Left lobe of liver (tissue), 2 donors: ENCODE measurements around the gene CCDC12. TPM values are rescaled to one million over a fixed set of nuclear protein-coding genes. Genes with fewer than 3 reads are reported as not detected.
A peak's percentile ranks its signal among the peaks of the same experiment; 100 is the strongest.

Experiments
- ATAC-seq: fragments of 200-7000 bp; cut with Tn5 transposase; one replicate; pipeline ENCODE4 v1.9.1; 2020; ENCODE audit warnings: mild to moderate bottlenecking, moderate library complexity
- DNase-seq: peaks from one replicate; pipeline ENCODE4 v3.0.0-alpha.2; 2020; ENCODE audit warnings: low spot score
- total RNA-seq: library from RNA; stranded (reverse); gene quantifications from one replicate; pipeline ENCODE4 v1.2.1, GENCODE V29; 2021
- donor health status: DM: no; HTN: no; CAD: no; lungs with moderate emphysema.
- donor health status: DM: no; HTN: yes; CAD: no.

CCDC12 gene
- total RNA-seq, 1 donor from 2014 or later: 19.3 TPM

DNA sequence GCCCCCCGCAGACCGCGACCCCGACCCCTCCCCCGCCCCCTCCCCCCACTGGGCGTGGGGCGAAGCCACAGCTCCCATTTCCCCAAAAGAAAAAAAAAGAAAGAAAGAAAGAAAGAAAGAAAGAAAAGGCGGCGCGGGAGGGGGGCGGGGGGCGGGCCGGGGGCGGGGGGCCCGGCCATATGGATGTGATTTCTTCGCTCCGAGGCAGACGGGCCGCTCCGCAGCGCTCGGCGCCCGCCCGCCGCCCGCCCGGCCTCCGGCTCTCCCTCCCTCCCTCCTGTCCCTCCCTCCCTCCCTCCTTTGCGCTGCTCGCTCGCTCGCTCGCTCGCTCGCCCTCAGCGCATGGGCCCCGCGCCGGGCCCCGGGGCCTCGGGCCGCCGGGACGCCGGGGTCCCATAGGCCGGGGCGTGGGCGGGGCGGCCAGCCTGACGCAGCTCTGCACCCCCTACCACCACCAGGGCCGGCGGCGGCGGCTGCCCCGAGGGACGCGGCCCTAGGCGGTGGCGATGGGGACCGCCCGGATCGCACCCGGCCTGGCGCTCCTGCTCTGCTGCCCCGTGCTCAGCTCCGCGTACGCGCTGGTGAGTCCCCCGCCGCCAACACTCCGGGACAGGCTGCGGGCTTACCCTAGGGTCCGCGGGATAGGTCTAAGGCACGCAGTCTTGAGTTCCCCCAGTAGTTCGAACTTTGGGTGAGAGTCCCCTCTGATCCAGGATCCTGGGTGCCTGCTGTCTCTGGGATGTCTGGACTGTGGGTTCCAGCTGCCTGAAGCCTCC lies 93.3 kb downstream of the CCDC12 start:
- peak; percentile 72 for ATAC-seq
- DNase-seq: no peak

DNA sequence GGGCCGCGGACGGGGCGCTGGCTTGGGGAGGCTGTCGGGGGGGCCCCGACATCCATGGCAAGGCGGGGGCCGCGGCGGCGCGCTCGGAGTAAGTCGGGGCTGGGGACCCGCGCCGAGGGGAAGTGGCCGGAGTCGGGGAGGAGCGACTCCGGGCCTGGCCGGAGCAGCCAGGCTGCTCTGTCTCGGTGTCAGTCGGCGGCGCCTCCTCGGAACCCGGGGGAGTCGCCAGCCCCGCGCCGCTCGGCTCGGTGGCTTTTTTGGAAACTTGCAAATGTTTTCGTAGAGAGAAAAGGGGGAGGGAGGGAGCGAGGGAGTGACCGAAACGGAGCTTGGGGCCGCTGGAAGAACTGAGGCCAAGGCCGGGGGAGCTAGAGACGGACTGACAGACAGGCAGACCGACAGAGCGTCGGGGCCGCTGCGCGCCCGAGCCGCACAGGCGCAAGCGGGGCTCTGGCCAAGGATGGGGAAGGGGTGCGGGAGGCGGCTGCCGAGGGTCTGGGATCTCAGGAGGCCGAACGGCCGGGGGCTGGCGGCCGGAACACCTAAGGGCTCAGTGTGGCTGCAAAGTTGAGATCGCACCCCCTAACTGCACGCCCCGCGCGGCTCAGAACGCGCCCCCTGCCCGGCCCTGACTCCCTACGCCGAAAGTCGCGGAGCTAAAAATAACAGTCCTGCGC lies 94.0 kb downstream of the CCDC12 start:
- peak; percentile 42 for ATAC-seq
- DNase-seq: no peak

DNA sequence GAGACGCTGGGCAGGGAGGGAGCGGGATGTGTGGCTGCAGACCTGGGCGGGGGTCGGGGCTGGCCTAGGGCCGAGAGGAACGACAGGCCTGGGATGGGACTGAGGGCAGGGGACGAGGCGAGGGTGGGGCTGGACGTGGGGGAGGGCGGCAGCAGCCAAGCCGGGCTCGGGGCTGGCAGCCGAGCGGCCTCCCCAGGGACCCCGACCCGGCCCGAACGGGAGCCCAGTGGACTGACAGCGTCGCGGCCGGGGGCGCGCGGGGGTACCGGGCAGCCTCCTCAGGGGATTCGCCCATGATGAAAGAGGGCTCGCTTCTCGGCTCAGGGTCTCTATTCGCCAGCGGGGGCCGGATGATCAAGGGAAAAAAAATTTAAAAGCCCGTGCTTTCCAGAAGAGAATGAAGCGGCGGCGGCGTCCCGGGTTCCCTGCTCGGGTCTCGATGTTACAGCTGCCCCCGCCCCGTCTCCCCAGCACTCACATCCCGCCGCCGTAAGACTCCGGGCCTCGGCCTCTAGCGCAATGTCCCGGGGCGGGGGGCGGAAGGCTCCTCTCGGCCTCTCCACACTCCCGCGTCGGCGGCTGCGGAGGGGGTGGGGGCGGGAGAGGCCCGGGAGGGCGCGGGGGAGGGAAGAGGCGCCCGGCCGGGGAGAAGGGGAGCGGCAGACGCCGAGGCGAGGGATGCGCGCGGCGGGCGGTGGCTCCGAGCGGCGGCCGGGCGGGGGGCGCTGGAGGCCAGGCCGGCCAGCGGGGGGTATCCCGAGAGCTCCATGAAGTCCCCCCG lies 94.8 kb downstream of the CCDC12 start:
- no peak for DNase-seq
- peak; percentile 11 for ATAC-seq

DNA sequence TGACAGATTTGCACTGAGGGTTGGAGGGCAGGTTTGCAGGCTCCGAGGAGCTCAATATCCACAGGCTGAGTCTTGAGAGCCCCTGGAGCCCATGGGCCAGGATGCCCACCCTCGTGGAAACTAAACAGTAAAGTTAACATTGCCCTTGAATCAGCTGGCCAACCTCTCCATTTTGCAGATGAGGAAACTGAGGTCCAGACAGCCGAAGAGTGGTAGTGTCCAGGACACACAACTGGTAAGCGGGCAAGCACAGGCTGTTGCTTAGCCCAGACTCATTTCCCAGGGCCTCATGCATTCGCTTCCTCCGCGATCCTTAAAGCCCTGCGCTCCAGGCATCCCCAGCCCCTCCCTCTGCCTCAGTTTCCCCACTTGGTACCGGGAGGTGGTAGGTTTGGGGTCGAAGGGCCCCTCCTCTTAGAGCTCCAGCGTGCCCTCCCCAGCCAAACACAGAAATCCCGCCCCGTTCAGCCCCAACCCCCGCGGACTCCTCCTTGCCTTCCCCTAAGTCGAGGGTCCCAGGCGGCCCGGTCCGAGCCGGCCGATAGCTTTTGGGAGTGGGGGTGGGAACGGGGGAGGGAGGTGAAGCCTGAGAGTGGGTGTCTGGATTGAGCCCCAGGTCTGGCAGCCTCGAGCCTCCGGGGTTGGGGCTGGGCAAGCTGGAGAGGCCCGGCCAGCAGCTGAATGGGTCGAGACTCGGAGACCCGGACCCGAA lies 95.5 kb downstream of the CCDC12 start:
- DNase-seq (no peak), ATAC-seq (no peak)

GRCh38 chr3:46878781-46879436 lies 97.6 kb downstream of the CCDC12 start:
- DNase-seq: no peak
- peak; percentile 6 for ATAC-seq

DNA sequence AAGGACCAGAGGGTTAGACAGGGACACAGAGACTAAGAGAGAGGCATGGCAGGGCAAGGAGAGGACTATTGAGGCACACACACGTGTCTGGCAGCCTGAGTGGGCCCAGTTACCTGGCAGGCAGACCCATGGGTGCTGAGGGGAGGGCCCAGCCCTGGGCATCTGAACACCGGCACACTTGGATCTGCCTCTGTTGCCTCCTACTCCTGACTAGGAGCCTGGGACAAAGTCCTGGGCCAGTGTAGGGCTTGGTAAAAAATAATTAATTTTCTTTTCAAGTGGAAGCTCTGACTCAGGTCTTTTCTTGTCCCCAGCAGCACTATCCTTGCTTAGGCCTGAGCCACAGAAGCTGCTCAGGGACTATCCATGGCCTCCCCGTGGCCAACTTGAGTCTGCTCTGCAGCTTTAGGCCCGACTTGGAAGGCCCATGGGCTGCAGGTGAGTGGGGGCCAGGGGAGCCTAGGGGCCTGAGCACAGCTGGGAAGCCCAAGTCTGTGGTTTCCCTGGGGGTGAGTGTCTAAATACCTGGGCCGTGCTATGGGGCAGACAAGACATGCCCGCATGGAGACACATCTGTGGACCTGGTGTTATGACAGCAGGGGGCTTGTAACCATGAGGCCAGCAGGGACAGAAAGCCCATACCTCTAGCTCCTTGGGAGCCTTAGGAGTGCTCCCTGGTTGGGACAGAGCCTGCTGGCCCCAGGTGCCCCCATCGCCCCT lies 99.0 kb downstream of the CCDC12 start, which contains the start of gene PTH1R:
TSS of gene PTH1R (plus strand) at position 316 of the 720 bp plus-strand sequence. CDS start 5,839 bp downstream, outside the sequence.
- no peak for ATAC-seq
- DNase-seq: no peak

DNA sequence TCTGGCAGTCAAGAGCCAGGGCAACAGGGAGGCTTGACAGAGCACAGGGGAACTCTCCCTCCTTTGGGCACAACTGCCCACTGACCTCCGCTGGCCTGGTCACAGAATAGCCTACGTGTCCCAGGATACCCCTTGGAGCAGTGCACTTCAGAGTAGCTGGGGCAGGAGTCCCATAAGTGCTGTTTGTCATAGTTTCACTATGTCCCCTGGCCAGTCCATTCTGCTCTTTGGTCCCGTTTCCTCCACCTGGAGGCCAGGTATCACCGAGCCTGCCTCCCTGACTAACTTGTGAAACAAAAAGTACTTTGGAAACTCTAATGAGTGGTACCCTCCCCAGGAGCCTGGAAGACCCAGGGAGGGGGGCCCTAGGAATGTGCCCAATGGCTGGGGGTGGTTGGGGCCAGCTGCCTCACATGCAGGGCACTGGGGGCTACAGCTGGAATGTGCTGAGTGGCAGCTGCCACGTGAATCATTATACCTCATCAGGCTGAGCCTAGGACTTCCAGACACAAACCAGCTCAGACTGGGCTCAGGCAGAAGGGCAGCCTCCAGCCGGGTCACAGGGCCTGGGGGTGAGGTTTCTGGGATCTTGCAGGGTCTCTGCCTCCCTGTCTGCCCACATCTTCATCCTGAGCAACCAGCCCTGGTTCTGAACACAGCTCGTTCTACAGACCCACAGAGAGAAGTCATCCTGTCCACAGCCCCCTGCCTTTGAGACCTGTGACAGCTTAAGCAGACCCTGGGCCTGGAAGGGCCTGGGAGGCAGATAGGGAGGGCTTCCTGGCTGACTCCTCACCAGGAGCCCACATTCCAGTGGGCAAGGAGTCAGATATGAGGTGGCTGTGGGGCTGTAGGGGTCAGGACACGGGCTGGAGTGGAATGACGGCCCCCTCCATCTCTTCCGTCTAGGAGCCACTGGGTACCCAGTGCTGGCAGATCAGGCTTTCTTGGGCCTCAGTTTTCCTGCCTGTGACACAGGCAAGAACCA lies 99.9 kb downstream of the CCDC12 start:
- DNase-seq (no peak), ATAC-seq (no peak)

GRCh38 chr3:46875560-46875959 lies 101.0 kb downstream of the CCDC12 start:
- no peak for DNase-seq
- no peak for ATAC-seq

DNA sequence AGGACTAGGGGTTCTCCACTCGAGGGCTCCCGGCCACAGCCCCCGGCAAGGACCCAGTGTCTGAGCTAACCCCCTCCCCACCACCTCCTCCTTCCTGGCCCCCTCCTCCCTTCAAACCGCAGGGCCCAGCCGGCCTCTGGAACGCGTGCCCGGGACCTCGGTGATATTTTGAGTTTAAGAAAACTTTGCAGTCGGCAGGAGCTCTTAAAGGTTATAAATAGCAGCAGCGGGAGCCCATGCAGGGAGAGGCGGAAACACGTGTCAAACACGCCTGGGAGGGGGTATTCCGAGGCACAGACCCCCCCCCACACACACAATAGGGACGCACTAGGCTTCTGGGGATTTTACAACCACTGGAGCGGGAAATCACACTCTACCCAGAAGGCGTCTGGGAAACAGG lies 102.1 kb downstream of the CCDC12 start:
- DNase-seq (no peak), ATAC-seq (no peak)

DNA sequence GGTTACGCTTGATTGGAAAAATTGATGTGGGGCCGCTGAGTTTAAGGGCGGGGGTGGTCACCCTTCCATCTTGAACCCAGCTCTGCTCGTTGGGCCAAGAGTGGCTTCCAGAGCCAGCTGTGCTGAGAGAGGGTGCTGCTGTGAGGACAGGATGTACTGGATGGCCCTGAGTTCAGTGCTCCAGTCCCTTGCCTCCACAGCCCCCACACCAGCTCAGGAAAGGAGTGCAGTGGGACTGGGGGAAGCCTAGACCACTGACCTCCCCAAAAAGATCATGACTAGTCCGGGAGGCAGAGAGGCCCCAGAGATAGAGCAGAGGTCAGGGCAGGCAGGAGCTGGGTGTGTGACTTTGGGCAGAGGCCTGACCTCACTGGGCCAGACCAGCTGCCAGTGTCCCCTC lies 103.0 kb downstream of the CCDC12 start:
- ATAC-seq (no peak), DNase-seq (no peak)

Other genes starting within 250 kb of the CCDC12 start
- 1.4 TPM for gene MYL3, start 113.3 kb downstream of the CCDC12 start, total RNA-seq
- 24.6 TPM for gene PTH1R, start 99.0 kb downstream of the CCDC12 start, total RNA-seq
- gene NBEAL2, start 2.9 kb upstream of the CCDC12 start, total RNA-seq: 12.2 TPM
- 21.5 TPM for gene SETD2, start 187.4 kb upstream of the CCDC12 start, total RNA-seq